GM10847 (cell line): ENCODE measurements around the gene TRIP12.

Experiments
- POLR2A ChIP-seq: IDR thresholded peaks from 2 replicates; pipeline ENCODE4 v1.6.1; 2011; ENCODE audit not compliant: insufficient read length; ENCODE audit errors: extremely low read depth

TRIP12 gene

DNA sequence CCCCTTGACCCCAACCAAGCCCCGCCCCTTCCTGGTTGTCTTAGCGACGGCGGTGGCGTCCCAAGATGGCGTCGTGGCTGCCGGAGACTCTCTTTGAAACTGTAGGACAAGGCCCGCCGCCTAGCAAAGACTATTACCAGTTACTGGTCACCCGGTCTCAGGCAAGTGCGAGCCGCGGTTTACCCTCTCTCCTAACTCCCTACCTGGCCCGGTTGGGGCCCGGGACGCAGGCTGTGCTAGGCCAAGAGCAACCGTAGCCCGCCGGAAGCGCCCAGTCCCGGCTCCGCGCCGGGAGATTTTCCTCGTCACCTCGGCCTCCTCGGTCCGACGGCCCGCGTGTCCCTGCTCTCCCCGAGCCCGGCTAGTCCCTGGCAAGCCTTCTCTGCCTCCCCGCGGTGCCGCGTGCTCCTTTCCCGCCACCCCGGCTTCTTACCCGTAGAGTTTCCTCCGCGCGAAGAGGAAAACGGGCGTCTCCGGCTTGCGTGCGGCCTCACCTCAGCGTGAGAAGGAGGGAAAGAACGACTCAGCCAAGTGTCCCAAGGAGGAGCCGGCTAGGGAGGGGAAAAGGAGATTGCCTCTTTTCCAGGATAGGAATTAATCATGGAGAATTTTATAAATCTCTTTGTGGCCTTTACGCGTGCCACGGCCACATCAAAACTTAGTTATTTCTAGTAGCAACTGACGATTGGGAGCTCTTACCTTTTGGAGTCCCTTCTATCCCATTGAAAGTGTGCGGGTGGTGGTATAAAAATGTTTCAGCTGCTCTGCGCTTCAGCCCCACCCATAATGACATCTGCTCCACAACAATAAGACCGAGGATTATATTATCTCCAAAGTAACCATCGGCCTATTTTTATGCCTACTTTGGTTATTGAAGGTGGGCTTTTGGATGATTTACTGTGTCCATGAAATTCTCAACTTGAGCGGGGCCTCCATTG, 909 bp upstream of the TRIP12 start, which contains the start of gene FBXO36:
Gene FBXO36 (plus strand): TSS at position 55 of the 938 bp plus-strand sequence. CDS start 11 bp downstream, at position 66.
- TF ChIP-seq POLR2A = no peak

DNA sequence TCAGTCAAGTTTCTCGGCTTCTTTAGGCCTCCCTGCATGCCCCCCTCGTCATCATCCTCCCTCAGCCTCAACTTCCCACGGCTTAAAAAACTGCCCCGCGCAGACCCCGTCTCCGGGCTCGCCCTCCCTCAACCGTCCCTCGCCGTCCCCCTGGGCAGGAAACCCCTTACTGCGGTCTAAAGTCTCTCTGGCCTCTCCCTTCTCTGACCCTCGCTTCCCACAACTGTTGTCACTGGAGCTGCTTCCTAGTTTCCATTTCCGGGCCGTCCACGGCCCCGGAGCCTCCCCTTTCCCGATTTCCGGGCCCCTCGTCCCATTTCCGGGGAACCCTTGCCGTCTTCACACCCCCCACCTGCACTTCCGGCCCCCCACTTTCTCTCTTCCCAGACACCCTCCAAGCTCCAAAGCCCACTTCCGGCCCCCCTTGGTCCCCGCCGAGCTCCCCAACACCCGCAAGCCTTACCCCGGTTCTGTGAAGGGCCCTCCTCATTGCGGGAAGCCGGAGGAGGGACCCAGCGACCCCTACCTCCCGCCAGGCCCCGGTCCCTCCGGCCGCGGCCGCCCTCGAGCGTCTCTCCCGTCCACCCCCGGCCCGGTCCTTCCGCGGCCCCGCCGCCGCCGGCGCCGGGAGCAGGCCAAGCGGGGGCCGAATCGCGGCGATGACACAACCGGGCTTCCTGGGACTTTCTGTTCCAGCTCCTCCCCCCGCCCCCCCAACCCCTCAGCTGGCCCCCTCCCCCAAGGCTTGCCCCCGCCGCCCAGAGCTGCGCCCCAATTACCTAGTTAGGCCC, 513 bp downstream of the TRIP12 start:
- TF ChIP-seq POLR2A = no peak

DNA sequence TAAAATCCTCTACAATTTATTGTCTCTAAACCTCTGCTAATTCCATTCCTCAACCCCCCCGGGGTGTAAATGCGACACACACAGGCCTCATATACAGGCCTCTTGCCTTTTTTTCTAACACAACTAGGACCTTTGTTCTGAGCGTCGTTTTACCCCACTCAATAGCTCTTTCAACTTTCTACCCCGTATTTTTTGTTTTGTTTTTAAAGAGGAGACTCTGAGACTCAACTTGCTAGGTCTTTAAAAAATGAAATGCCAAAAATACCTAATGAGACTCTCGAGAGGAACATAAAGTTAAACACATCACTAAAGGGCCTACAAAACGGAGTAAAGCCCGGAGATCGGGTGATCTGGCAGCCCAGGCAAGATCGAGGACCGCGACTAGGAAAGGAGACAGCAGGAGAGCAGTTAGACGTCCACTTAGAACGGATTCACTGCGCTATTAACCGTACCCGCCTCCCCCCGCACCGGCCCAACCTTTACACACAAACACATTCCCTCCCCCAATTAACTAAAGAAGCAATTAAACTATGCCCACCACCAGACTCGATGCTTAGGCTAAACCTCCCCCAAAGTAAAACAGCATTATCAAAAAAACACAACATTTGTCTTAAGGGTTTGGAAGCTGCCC, 1.7 kb downstream of the TRIP12 start:
- TF ChIP-seq POLR2A = no peak

DNA sequence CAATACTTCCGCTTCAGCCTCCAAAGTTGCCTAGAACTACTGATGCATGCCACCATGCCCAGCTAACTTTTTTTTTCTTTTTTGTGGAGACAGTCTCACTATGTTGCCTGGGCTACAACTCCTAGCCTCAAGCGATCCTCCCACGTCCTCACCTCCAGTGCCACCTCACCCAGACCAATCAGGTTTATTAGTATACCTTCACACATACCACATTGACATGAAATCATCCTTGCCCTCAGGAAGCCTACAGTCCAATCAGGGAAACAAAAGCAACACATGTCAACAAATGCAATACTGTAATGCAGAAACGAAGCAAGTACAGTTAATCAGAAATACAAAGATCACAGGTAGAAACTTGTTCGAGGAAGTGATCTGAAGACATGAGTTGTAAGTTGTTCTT, 4.0 kb downstream of the TRIP12 start:
- no peak for TF ChIP-seq POLR2A

DNA sequence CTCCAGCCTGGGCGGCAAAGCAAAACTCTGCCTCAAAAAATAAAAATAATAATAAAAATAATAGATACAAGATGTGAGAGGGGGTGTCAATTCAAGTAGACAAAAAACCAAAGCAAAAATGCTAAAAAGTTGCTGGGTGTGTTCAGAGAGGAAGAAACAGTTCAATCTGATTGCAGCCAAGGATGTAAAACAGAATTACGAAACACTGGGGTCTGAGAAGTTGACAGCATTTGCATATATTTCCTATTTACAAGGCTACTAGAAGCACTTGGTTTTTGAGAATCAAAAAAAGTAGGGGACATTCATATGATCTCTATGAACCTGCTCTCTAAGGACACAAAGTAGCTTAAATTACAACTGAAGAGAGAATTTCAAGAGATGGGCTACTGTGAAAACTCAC, 7.6 kb downstream of the TRIP12 start:
- TF ChIP-seq POLR2A = no peak

DNA sequence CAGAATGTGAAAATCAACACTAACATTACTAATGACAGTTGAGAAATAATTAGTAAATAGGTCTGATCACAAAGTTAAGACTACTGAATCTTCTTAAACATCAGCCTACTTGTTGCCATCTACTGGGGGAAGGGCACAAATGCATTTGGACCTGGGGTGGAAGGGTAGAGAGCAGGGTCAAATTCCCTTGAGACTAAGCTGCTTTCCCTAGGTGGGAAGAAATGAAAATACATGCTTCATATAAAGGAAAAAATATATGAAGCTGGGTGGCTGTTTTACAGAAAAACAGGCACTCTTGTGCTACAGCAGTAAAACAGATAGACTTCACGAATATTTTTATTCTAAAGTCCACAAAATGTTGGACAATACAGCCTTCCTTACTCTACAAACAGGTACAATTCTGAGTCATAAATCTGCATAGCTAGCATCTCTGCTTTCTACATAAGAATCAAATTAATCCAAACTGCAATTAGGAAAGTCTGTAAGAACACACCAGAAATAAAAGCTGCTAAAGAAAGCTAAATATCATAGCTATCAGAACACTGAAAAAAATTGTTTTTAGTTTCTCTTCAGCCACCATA, 10.9 kb downstream of the TRIP12 start:
- TF ChIP-seq POLR2A = no peak

DNA sequence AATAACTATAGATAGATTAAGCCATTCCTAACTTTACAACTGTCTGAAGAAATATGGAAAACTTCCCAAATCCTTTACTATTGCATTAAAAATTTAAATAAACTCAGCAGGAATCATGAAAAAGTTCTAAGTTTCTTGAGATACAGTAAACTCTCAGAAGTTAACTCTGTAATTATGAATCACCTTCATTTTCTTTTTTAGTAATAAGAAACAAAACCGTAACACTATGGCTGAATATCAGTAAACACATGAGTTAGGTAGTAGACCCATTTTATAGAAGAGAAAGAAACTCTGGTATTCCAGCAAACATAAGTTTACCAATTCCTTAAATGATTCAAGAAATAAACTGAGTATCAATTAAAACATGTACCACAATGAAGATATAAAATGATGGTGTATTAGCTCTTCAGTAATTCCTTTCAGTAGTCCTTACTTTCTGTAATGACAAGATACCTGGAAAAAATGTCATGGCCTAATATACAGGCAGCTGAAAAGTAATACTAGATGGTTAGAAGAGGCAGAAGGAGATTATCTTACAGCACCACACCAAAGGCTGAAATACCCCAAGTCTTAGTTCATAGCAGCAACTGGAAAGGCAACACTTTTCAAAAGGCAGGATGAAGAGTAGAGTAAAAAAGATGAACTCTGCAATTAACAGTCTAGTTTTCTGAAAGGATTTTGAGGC, 11.5 kb downstream of the TRIP12 start:
- TF ChIP-seq POLR2A = no peak

DNA sequence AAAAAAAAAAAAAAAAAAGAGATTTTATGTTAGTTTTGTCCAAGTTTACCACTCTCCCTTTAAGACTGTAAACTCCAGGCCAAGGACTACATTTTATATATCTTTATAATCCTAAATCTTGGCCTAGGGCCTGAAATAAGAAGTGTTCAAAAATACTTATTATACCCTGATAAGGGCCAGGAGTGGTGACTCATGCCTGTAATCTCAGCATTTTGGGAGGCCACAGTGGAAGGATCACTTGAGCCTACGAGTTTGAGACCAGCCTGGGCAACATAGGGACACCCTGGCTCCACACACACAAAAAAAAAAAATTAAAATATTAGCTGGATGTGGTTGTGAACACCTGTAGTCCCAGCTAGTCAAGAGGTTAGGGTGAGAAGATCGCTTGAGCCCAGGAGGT, 12.7 kb downstream of the TRIP12 start:
- TF ChIP-seq POLR2A = no peak

DNA sequence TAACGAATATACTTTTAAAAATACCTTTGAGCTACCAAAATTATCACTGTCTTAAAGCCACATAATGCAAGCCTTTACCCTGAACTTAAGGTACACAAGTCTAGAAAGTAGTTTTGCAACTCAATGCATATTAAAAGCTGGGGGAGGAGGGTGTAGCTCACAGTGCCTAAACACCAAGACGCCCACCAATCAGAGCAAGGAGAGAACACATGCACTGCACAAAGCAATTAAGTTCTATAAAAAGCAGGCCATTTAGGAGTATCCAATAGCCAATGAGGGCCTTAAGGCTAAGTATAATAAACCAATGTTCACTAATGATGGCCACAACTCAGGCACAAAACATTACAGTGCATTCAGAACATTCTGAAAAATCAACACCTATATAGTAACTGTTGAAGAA, 16.2 kb downstream of the TRIP12 start:
- TF ChIP-seq POLR2A = no peak

DNA sequence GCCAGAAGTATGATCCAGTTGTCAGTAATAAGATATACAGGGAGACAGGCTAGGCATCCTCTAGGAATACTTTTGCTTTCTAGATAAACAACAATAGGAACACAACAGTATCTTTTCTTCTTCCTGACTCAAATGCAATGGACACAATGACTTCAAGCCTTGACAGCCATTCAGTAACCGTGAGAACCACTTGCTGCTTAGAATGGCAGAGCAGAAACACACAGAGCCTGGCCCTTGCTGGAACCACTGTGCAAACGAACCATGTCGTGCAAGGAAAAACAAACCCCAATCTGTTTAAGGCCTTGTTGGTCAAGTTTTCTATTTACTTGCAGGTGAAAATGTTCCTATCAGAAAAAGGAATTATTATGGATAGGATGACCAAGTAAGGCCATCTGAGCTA, 18.8 kb downstream of the TRIP12 start:
- TF ChIP-seq POLR2A = no peak

DNA sequence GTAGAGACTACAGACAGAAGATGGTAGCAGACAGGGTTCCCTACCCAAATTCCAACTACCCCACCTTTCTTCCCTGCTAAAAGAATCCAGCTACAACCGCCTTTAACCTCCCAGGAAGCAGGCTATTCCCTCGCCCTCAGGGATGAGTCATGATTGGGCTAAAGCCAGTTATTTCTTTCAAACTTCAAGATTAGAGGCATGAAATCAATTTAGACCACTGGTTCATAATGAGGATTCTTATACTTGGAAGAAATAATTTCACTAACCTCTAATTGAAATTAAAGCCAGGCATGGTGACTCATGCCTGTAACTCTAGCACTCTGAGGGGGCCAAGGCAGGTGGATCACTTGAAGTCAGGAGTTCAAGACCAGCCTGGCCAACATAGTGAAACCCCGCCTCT, 20.0 kb downstream of the TRIP12 start:
- TF ChIP-seq POLR2A = no peak

DNA sequence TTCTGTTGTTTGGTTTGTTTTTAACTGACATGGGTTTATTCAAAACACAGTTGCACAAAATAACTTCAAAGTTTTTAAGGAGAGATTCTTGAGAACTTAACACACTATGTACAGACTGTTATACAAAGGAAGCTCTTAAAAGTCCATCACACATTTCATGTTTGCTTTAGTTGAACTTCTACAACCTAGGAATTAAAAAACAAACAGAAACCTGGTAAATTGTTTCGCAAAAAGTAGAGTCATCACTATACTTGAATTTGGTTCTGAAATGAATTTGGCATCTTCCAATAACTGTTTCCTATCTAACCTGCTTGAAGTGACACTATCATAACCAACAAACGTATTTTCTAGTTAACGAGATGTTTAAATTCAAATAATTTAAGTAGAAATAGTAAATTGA, 21.8 kb downstream of the TRIP12 start:
- no peak for TF ChIP-seq POLR2A

DNA sequence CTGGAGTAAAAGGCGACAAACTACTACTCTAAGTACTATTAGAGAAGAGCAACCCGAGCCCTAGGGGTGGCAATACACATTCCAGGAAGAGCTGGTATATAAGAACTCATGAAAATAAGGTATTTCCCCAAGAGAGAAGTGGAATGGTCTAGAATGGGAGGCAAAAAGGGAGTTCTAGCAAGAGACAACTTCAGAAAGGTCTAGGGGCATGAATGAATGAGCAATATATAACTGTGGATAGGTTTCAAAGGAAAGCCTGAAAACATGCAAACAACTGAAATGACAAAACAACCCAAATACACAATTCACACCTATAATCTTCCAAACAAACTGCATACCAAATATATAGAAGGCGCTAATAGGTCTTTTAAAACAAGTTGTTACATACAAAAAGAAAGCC, 22.2 kb downstream of the TRIP12 start:
- TF ChIP-seq POLR2A = no peak

DNA sequence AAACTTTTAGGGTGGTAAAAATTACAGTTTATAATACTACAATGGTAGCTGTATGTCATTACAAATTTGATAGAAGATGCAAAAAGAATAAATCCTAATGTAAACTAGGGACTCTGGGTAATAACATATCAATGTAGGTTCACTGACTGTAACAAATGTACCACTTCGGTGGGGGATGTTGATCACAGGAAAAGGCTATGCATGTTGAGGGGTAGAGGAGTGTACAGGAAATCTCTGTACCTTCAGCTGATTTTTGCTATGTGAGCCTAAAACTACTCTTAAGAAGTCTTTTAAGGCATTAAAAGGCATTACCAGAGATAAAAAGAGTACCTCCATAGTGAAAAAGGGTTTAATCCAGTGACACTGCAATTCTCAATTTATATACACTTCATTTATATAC, 25.0 kb downstream of the TRIP12 start:
- no peak for TF ChIP-seq POLR2A

DNA sequence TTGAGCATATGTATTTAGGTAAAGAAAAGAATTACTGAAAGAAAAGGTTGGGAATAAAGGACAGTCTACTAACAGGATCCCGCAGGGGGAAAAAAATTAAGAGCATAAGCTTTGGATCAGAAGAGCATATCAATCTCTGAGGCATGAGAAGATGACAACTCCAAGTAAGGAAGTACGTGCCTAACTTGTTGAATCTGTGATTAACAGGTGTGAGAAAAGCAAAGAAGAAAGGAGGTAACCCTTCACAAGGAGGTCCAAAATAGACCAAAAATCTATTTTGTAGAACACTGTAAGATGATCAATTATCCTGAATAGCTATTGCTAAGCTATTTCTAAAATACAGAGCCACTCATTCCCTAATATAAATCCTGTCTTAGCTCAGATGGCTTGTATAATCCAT, 32.8 kb downstream of the TRIP12 start:
- no peak for TF ChIP-seq POLR2A
